Panc1 (cell line): ENCODE measurements around the gene ENHO. TPM values are rescaled to one million over a fixed set of nuclear protein-coding genes. Genes with fewer than 3 reads are reported as not detected.

Experiments used
- ATAC-seq: fragments of 200-7000 bp; cut with Tn5 transposase; 2 replicates; pipeline ENCODE4 v1.9.1; 2020; ENCODE audit warnings: mild to moderate bottlenecking, moderate library complexity
- BruUV-seq: library from RNA; stranded (reverse); fragments of 400-500 nt; replicated peaks from 2 replicates; lab custom pipeline; 2021; lab: Mats Ljungman, UMichigan
- CTCF ChIA-PET: fragments of 300-600 bp; sonication (Branson Sonifier 250); formaldehyde crosslinking; loops from one replicate; lab custom pipeline; 2022; ENCODE audit warnings: antibody characterized with exemption; lab: Charles Lee
- POLR2A ChIA-PET: fragments of 300-600 bp; sonication (Branson Sonifier 250); formaldehyde crosslinking; loops from one replicate; lab custom pipeline; 2022; ENCODE audit warnings: antibody characterized with exemption; lab: Charles Lee
- DNase-seq: peaks from one replicate; pipeline ENCODE4 v3.0.0-alpha.2; 2010; ENCODE audit warnings: low read depth, low spot score
- H3K27ac ChIP-seq: 2 replicates; pipeline ENCODE4 v1.5.1; 2011; ENCODE audit warnings: mild to moderate bottlenecking, low read length, inconsistent platforms
- H3K27me3 ChIP-seq: fragments of 200-500 bp; sonication (Bioruptor generic); 2 replicates; pipeline ENCODE4 v1.6.0; 2014; ENCODE audit warnings: low read length, inconsistent platforms; ENCODE audit not compliant: control insufficient read depth, insufficient read depth
- H3K36me3 ChIP-seq: fragments of 200-500 bp; sonication (Bioruptor generic); 2 replicates; pipeline ENCODE4 v1.5.1; 2014; ENCODE audit warnings: inconsistent platforms, mild to moderate bottlenecking, low read length, moderate library complexity; ENCODE audit not compliant: control insufficient read depth, insufficient read depth
- H3K4me1 ChIP-seq: 2 replicates; pipeline ENCODE4 v1.5.1; 2011; ENCODE audit warnings: inconsistent platforms, mild to moderate bottlenecking, low read length, moderate library complexity; ENCODE audit not compliant: control insufficient read depth, insufficient read depth
- H3K4me3 ChIP-seq, 2 experiments: 2 replicates each; pipeline ENCODE4 v1.5.1; 2011 to 2012; ENCODE audit warnings: low read depth in 2 of 2, low read length in 2 of 2, mild to moderate bottlenecking in 2 of 2, inconsistent platforms in 1 of 2, moderate library complexity in 1 of 2
- H3K9me3 ChIP-seq: fragments of 200-500 bp; sonication (Bioruptor generic); 2 replicates; pipeline ENCODE4 v1.5.1; 2014; ENCODE audit warnings: low read depth, mild to moderate bottlenecking, inconsistent platforms, low read length, moderate library complexity; ENCODE audit not compliant: control insufficient read depth, insufficient read depth
- CTCF ChIP-seq: fragments of 450-650 bp; IDR thresholded peaks from 2 replicates; pipeline ENCODE4 v1.5.1; 2017; ENCODE audit warnings: mild to moderate bottlenecking
- POLR2AphosphoS5 ChIP-seq: IDR thresholded peaks from 2 replicates; pipeline ENCODE4 v1.6.1; 2012; ENCODE audit warnings: mild to moderate bottlenecking, low read depth, low read length, moderate library complexity
- REST ChIP-seq, 2 experiments: IDR thresholded peaks; 2 replicates each; pipeline ENCODE4 v1.6.1; 2011 to 2012; ENCODE audit warnings: low read depth in 2 of 2, control low read depth in 1 of 2, low read length in 1 of 2, mild to moderate bottlenecking in 1 of 2, moderate library complexity in 1 of 2; ENCODE audit not compliant: insufficient read depth in 1 of 2
- SIN3A ChIP-seq: IDR thresholded peaks from 2 replicates; pipeline ENCODE4 v1.6.1; 2012; ENCODE audit warnings: low read depth, mild to moderate bottlenecking, low read length, moderate library complexity, borderline replicate concordance; ENCODE audit not compliant: insufficient read depth
- TCF7L2 ChIP-seq: IDR thresholded peaks from 2 replicates; pipeline ENCODE4 v1.6.1; 2011; ENCODE audit warnings: mild to moderate bottlenecking, low read depth, low read length, inconsistent platforms
- in situ Hi-C: cut with HindIII; loops from 2 replicates; pipeline ENCODE4 v1.10.0; 2016; ENCODE audit warnings: low sequenced_read_pairs, low pct_unique_long_range_greater_than_20kb
- intact Hi-C: fragments of 100-400 bp; cut with micrococcal nuclease; formaldehyde crosslinking; loops from one replicate; pipeline ENCODE4 v1.10.0; 2022; ENCODE audit not compliant: unreplicated experiment
- total RNA-seq: library from RNA; stranded (reverse); gene quantifications from one replicate; pipeline ENCODE4 v1.2.1, GENCODE V29; 2021; ENCODE audit not compliant: unreplicated experiment

Gene ENHO
- total RNA-seq, 1 experiment from 2014 or later = 7.2 TPM

- TF ChIP-seq REST (IDR thresholded peaks at IDR 0.05; ENCODE audit: insufficient read depth in 1 of 2, low read depth in 2 of 2, low read length in 1 of 2) = no peak
- POLR2A ChIA-PET = no interaction called here
- Histone ChIP-seq H3K9me3 (no peaks in the 10 kb centered on the region), H3K4me1 (no peaks in the 10 kb centered on the region), H3K36me3 (no peaks in the 10 kb centered on the region), H3K27ac (no peak overlapping the region), H3K27me3 (no peaks in the 10 kb centered on the region), H3K4me3 (no peak overlapping the region)
- no TSS peak for BruUV-seq
- intact Hi-C loops (no loop called here), in situ Hi-C loops (no loop called here)
- CTCF ChIA-PET = no interaction called here
- no peak for DNase-seq
- no peak for ATAC-seq
These were observed 43.5 kb upstream of the ENHO start for GRCh38 chr9:34566322-34566721.

GRCh38 chr9:34565856-34566255 lies 43.1 kb upstream of the ENHO start:
- Histone ChIP-seq H3K27ac (no peak overlapping the region), H3K9me3 (no peaks in the 10 kb centered on the region), H3K4me3 (no peak overlapping the region), H3K4me1 (no peaks in the 10 kb centered on the region), H3K36me3 (no peaks in the 10 kb centered on the region), H3K27me3 (no peaks in the 10 kb centered on the region)
- no peak for TF ChIP-seq SIN3A
- TF ChIP-seq TCF7L2 = no peak
- TF ChIP-seq CTCF = no peak
- TF ChIP-seq POLR2AphosphoS5 = no peak
- TF ChIP-seq REST (IDR thresholded peaks at IDR 0.05; ENCODE audit: insufficient read depth in 1 of 2, low read depth in 2 of 2, low read length in 1 of 2) = no peak
- in situ Hi-C loops (no loop called here), intact Hi-C loops (no loop called here)
- no TSS peak for BruUV-seq
- ATAC-seq = no peak
- CTCF ChIA-PET = no interaction called here
- POLR2A ChIA-PET = no interaction called here
- no peak for DNase-seq
